Measurements from ENCODE around the gene BNIP2. TPM values are rescaled to one million over a fixed set of nuclear protein-coding genes. Genes with fewer than 3 reads are reported as not detected.
"Not testable (repeated sequence)": the region's sequence is repeated elsewhere in the genome, so short reads cannot be mapped to it uniquely, and the experiment has no call there.

Gene BNIP2
- total RNA-seq, 4 donors from 2014 or later = 82.1 to 138 (median 112) TPM

DNA sequence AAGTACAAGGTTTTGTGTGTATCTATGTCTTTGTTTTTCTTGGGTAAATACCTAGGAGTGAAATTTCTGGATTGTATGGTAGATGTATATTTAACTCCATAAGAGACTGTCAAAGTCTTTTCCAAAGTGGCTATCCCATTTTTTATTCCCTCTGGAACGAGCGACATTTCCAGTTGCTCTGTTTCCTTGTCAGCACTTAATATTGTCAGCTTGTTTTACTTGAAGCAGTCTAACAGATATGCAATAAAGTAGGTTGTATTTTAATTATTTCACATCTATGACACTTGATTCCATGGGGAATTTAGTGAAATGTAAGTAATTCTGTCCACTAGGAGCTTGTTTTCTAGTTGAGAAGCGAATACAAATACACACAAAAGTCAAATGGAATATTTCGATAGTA, 18.5 kb upstream of the BNIP2 start:
- no peaks in the 10 kb centered on the region for H3K27me3 ChIP-seq
- intact Hi-C loops (cut with DNase I; ENCODE audit: low total_unique reads) = no loop called here
- no peaks in the 10 kb centered on the region for H3K9me3 ChIP-seq
- no peaks in the 10 kb centered on the region for H3K36me3 ChIP-seq
- no peak for DNase-seq
- H3K4me3 ChIP-seq = no peak overlapping the region
- no peak overlapping the region for H3K27ac ChIP-seq
- no peaks in the 10 kb centered on the region for H3K4me1 ChIP-seq
- TF ChIP-seq, protein P1, sequence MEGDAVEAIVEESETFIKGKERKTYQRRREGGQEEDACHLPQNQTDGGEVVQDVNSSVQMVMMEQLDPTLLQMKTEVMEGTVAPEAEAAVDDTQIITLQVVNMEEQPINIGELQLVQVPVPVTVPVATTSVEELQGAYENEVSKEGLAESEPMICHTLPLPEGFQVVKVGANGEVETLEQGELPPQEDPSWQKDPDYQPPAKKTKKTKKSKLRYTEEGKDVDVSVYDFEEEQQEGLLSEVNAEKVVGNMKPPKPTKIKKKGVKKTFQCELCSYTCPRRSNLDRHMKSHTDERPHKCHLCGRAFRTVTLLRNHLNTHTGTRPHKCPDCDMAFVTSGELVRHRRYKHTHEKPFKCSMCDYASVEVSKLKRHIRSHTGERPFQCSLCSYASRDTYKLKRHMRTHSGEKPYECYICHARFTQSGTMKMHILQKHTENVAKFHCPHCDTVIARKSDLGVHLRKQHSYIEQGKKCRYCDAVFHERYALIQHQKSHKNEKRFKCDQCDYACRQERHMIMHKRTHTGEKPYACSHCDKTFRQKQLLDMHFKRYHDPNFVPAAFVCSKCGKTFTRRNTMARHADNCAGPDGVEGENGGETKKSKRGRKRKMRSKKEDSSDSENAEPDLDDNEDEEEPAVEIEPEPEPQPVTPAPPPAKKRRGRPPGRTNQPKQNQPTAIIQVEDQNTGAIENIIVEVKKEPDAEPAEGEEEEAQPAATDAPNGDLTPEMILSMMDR (IDR thresholded peaks at IDR 0.05) = no peak
- no peak for TF ChIP-seq POLR2A (IDR thresholded peaks at IDR 0.05)

DNA sequence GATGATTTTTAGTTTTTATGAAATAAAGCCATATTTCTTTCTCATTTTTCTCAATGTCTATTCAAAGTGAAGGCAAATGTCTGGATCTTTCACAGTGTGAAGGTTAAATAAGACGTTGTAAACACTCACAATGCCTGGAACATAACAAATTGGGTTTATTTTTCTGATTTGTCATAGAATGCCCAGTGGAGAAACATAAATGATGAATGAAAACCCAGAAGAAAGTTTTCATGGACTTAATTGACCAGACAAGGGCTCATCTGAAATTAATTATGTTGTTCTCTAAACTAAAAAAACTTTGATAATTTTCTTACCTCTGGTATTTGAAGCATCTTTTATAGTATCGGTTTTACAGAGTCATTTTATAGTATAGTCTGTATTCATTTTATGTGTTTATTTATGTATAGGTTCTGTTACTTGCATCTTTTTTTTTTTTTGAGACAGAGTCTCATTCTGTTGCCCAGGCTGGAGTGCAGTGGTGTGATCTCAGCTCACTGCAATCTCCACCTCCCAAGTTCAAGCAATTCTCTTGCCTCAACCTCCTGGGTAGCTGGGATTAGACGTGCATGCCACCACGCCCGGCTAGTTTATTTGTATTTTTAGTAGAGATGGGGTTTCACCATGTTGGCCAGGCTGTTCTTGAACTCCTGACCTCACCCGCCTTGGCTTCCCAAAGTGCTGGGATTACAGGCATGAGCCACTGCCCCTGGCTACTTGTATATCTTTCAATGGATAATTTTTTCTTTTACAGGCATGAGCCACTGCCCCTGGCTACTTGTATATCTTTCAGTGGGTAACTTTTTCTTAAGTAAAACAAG, 15.1 kb upstream of the BNIP2 start:
- intact Hi-C loops (cut with DNase I; ENCODE audit: low total_unique reads) = no loop called here
- no peaks in the 10 kb centered on the region for H3K36me3 ChIP-seq
- H3K4me1 ChIP-seq = no peaks in the 10 kb centered on the region
- no peak overlapping the region for H3K4me3 ChIP-seq
- TF ChIP-seq, protein P1 (IDR thresholded peaks at IDR 0.05) = no peak
- TF ChIP-seq POLR2A (IDR thresholded peaks at IDR 0.05) = no peak
- H3K27ac ChIP-seq = no peak overlapping the region
- DNase-seq = no peak
- H3K9me3 ChIP-seq = no peaks in the 10 kb centered on the region
- H3K27me3 ChIP-seq = no peaks in the 10 kb centered on the region

DNA sequence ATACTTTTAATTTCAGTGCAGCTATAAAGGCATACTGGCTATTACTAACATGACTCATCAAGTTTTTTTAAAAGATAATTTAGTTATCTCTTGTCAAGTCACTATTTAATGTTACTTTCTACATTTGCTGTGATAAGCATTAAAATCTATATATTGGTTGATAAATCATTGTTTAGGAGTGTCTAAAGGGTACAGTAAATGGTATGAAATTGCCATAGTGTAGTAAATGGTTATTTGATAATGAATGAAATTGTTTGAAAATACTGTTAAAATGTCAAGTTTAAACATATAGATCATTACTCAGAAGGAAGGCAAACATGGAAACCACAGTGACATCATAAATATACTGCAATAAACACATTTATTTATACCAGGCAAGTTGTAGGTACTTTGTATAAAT, 13.2 kb upstream of the BNIP2 start:
- intact Hi-C loops (cut with DNase I; ENCODE audit: low total_unique reads) = no loop called here
- H3K4me1 ChIP-seq = no peaks in the 10 kb centered on the region
- no peak overlapping the region for H3K4me3 ChIP-seq
- no peaks in the 10 kb centered on the region for H3K9me3 ChIP-seq
- no peak for TF ChIP-seq POLR2A (IDR thresholded peaks at IDR 0.05)
- TF ChIP-seq, protein P1 (IDR thresholded peaks at IDR 0.05) = no peak
- H3K36me3 ChIP-seq = no peaks in the 10 kb centered on the region
- no peak overlapping the region for H3K27ac ChIP-seq
- no peak for DNase-seq
- H3K27me3 ChIP-seq = no peaks in the 10 kb centered on the region

DNA sequence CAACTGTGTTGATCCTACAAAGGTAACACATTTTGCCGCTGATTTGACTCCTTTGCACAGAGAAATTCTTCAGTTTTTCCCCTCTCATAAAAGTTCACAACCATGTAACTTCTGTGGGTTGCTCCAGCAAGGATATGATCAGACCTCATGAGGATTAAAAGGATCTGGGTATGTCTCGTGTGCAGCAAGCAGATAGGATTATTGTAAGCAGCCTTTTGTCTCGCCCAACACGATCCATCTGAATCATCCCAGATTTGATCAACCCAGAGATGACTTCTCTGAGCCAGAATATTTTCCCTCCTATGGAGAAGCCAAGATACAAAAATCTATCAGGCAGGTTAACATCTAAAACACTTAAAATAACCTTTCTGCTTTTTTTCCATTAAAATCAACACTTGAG, 12.8 kb upstream of the BNIP2 start:
- H3K27me3 ChIP-seq = no peaks in the 10 kb centered on the region
- TF ChIP-seq POLR2A (IDR thresholded peaks at IDR 0.05) = no peak
- TF ChIP-seq, protein P1 (IDR thresholded peaks at IDR 0.05) = no peak
- H3K9me3 ChIP-seq = no peaks in the 10 kb centered on the region
- H3K4me1 ChIP-seq = no peaks in the 10 kb centered on the region
- H3K36me3 ChIP-seq = no peaks in the 10 kb centered on the region
- DNase-seq = no peak
- H3K27ac ChIP-seq = no peak overlapping the region
- intact Hi-C loops (cut with DNase I; ENCODE audit: low total_unique reads) = no loop called here
- H3K4me3 ChIP-seq = no peak overlapping the region

DNA sequence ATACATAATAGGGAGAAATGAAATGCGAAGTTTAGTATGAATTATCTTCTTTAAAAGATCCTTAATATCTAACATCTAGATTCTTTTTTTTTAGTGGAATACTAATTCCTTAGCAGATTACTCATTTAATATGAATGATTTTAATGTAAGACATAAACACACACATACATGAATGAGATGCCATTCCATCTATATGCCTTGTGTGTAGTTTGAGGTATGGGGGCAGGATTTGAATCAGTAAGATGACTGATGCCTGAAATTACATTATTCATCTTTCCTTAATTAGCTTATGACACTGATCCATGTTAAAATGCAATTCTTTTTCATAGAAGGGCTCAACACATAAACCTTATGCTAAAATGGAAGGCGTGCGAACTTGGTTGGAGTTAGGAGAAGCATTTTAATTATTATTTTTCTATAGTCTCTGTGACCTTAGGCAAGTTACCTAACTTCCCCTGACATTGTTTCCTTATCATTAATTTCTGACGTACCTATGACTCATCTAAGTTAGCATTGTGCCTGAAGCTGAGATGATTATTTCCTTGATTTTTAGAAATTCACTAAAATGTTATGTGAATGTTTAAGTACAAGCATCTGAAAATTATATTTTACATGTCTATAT, 10.8 kb upstream of the BNIP2 start:
- intact Hi-C loops (cut with DNase I; ENCODE audit: low total_unique reads) = no loop called here
- no peaks in the 10 kb centered on the region for H3K4me1 ChIP-seq
- TF ChIP-seq, protein P1 (IDR thresholded peaks at IDR 0.05) = no peak
- TF ChIP-seq POLR2A (IDR thresholded peaks at IDR 0.05) = no peak
- no peaks in the 10 kb centered on the region for H3K36me3 ChIP-seq
- H3K4me3 ChIP-seq = no peak overlapping the region
- DNase-seq = no peak
- H3K27ac ChIP-seq = no peak overlapping the region
- no peaks in the 10 kb centered on the region for H3K27me3 ChIP-seq
- H3K9me3 ChIP-seq = no peaks in the 10 kb centered on the region

DNA sequence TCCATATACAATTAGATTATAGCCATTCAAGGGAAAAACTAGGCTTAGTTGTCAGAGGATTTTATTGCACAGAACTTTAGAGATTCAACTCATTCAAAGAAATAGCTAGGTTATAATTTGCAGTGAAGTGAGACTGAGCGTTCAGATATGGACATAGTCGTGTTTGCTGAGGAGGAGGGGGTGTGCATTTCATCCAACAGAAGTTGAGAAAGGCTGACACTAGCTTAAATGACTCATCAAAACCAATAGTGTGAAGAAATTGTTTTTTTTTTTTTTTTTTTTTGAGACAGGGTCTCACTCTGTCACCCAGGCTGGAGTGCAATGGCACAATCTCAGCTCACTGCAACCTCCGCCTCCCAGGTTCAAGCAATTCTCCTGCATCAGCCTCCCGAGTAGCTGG, 8.9 kb upstream of the BNIP2 start:
- H3K4me3 ChIP-seq; intact Hi-C loops (cut with DNase I; ENCODE audit: low total_unique reads); DNase-seq: not testable (repeated sequence)

More for the DNA sequence above, 8.9 kb upstream of the BNIP2 start:
- not testable (repeated sequence) for H3K36me3 ChIP-seq, H3K4me1 ChIP-seq, H3K9me3 ChIP-seq, H3K27me3 ChIP-seq, H3K27ac ChIP-seq

All from uterus (tissue), 4 donors.